ENCODE measurements around the gene GOLGA6L7.

GRCh38 chr15:28868744-28869345 lies 20.4 kb upstream of the GOLGA6L7 start:
- no peak for TF ChIP-seq POLR2AphosphoS5 (IDR thresholded peaks at IDR 0.05)
- no peak for TF ChIP-seq CTCF (IDR thresholded peaks at IDR 0.05)
- no peak for TF ChIP-seq EP300 (IDR thresholded peaks at IDR 0.05)
- no peak for TF ChIP-seq POLR2A (IDR thresholded peaks at IDR 0.05)
